Esophagus squamous epithelium (tissue), 5 donors: Measurements from ENCODE around the gene NDFIP1. TPM values are rescaled to one million over a fixed set of nuclear protein-coding genes. Genes with fewer than 3 reads are reported as not detected.

ENCODE experiments used
- DNase-seq: peaks from one replicate; lab custom pipeline; 2025; lab: John Stamatoyannopoulos, UW
- H3K27ac ChIP-seq, 4 donors: fragments of 200-600 bp; sonication (generic); one replicate each; pipeline ENCODE4 v1.5.1; 2016 to 2019; ENCODE audit warnings: mild to moderate bottlenecking in 1 of 4
- H3K27me3 ChIP-seq, 4 donors: fragments of 200-600 bp; sonication (generic); 1 replicate in 3 of 4; 2 replicates in 1 of 4; pipeline versions ENCODE4 v1.5.1 to v1.6.0; 2017 to 2021; ENCODE audit warnings: antibody characterized with exemption in 1 of 4
- H3K36me3 ChIP-seq, 3 donors: fragments of 200-600 bp; sonication (generic); one replicate each; pipeline ENCODE4 v1.5.1; 2016 to 2019
- H3K4me1 ChIP-seq, 3 donors: fragments of 200-600 bp; sonication (generic); one replicate each; pipeline ENCODE4 v1.5.1; 2017 to 2019
- H3K4me3 ChIP-seq, 4 donors: fragments of 200-600 bp; sonication (generic); 1 replicate in 3 of 4; 2 replicates in 1 of 4; pipeline ENCODE4 v1.5.1; 2016 to 2019; ENCODE audit warnings: mild to moderate bottlenecking in 2 of 4, moderate library complexity in 1 of 4
- H3K9me3 ChIP-seq, 3 donors: fragments of 200-600 bp; sonication (generic); one replicate each; pipeline ENCODE4 v1.5.1; 2016 to 2019
- CTCF ChIP-seq, 6 experiments: fragments of 450-650 bp in 4 of 6; fragments of 200-600 bp in 2 of 6; sonication (generic) in 2 of 6; IDR thresholded peaks; one replicate each; pipeline ENCODE4 v1.5.1; 2016 to 2019; ENCODE audit warnings: antibody characterized with exemption in 6 of 6, mild to moderate bottlenecking in 4 of 6, moderate library complexity in 4 of 6
- POLR2A ChIP-seq, 4 donors: fragments of 450-650 bp; IDR thresholded peaks; one replicate each; pipeline ENCODE4 v1.6.1; 2017; ENCODE audit warnings: antibody characterized with exemption in 4 of 4, mild to moderate bottlenecking in 4 of 4, moderate library complexity in 3 of 4
- WGBS, 2 donors: methylation state at CpG; one replicate each; pipeline ENCODE4 v1.1.5; 2018; 5-methylcytosine and 5-hydroxymethylcytosine counted together
- intact Hi-C: fragments of 100-400 bp; cut with DNase I; formaldehyde crosslinking; loops from one replicate; pipeline ENCODE4 v1.15.0; 2022
- total RNA-seq, 4 donors: library from RNA; depleted of rRNA; stranded (reverse); fragments of >200 nt; gene quantifications; one replicate each; pipeline ENCODE4 v1.1.0, GENCODE V29; 2016
- donor health status: DM: yes; HTN: yes; CAD: no.

Gene NDFIP1
- total RNA-seq, 4 donors from 2014 or later = 34.1 to 82.6 (median 38.9) TPM

- H3K36me3 ChIP-seq = no peaks in the 10 kb centered on the region
- intact Hi-C loops = no loop called here
- H3K27ac ChIP-seq = no peak overlapping the region
- H3K9me3 ChIP-seq = no peaks in the 10 kb centered on the region
- no peak for TF ChIP-seq POLR2A (IDR thresholded peaks at IDR 0.05)
- TF ChIP-seq CTCF (IDR thresholded peaks at IDR 0.05) = no peak
- H3K27me3 ChIP-seq = peaks cover 0 to 6% (median 0%) of the 10 kb centered on the region in 4 donors
- 78 to 81% methylated on average over 8 of the region's 8 CpGs for whole genome bisulfite sequencing, 2 donors
- H3K4me3 ChIP-seq = no peak overlapping the region
- no peaks in the 10 kb centered on the region for H3K4me1 ChIP-seq
- DNase-seq = no peak
Observed at GRCh38 chr5:142189813-142190212, 81.2 kb downstream of the NDFIP1 start.

GRCh38 chr5:142191776-142192175 lies 83.2 kb downstream of the NDFIP1 start:
- no peak for TF ChIP-seq POLR2A (IDR thresholded peaks at IDR 0.05)
- no peak for TF ChIP-seq CTCF (IDR thresholded peaks at IDR 0.05)
- Histone ChIP-seq H3K27ac (no peak overlapping the region), H3K9me3 (no peaks in the 10 kb centered on the region), H3K36me3 (no peaks in the 10 kb centered on the region), H3K27me3 (peaks cover 0 to 3% (median 0%) of the 10 kb centered on the region in 4 donors), H3K4me1 (no peaks in the 10 kb centered on the region), H3K4me3 (no peak overlapping the region)
- DNase-seq = no peak
- intact Hi-C loops = no loop called here
- WGBS, 2 donors = 63 to 73% methylated on average over 4 of the region's 5 CpGs

- no peak for TF ChIP-seq POLR2A (IDR thresholded peaks at IDR 0.05)
- TF ChIP-seq CTCF (IDR thresholded peaks at IDR 0.05) = no peak
- no peak overlapping the region for H3K27ac ChIP-seq
- WGBS, 2 donors = 86 to 88% methylated on average over 15 of the region's 15 CpGs
Observed at GRCh38 chr5:142192286-142193113, 83.9 kb downstream of the NDFIP1 start.

GRCh38 chr5:142193114-142193428 lies 84.5 kb downstream of the NDFIP1 start:
- no peak for DNase-seq
- H3K27ac ChIP-seq = no peak overlapping the region
- no peak overlapping the region for H3K4me3 ChIP-seq
- no peak for TF ChIP-seq CTCF (IDR thresholded peaks at IDR 0.05)
- no peak for TF ChIP-seq POLR2A (IDR thresholded peaks at IDR 0.05)
- H3K36me3 ChIP-seq = no peaks in the 10 kb centered on the region
- H3K27me3 ChIP-seq = no peaks in the 10 kb centered on the region
- H3K4me1 ChIP-seq = no peaks in the 10 kb centered on the region
- WGBS, 2 donors = 81 to 91% methylated on average over 7 of the region's 7 CpGs
- intact Hi-C loops = no loop called here
- no peaks in the 10 kb centered on the region for H3K9me3 ChIP-seq

More at GRCh38 chr5:142192286-142193113, 83.9 kb downstream of the NDFIP1 start:
- H3K9me3 ChIP-seq = no peaks in the 10 kb centered on the region
- no peaks in the 10 kb centered on the region for H3K4me1 ChIP-seq
- no peak for DNase-seq
- intact Hi-C loops = no loop called here
- no peak overlapping the region for H3K4me3 ChIP-seq
- no peaks in the 10 kb centered on the region for H3K36me3 ChIP-seq
- H3K27me3 ChIP-seq = no peaks in the 10 kb centered on the region

GRCh38 chr5:142197098-142197497 lies 88.5 kb downstream of the NDFIP1 start:
- 86 to 87% methylated on average over 9 of the region's 9 CpGs for WGBS, 2 donors
- intact Hi-C loops = no loop called here
- H3K36me3 ChIP-seq = no peaks in the 10 kb centered on the region
- H3K27me3 ChIP-seq = no peaks in the 10 kb centered on the region
- no peaks in the 10 kb centered on the region for H3K4me1 ChIP-seq
- H3K9me3 ChIP-seq = no peaks in the 10 kb centered on the region
- no peak overlapping the region for H3K27ac ChIP-seq
- no peak overlapping the region for H3K4me3 ChIP-seq
- TF ChIP-seq POLR2A (IDR thresholded peaks at IDR 0.05) (no peak), CTCF (IDR thresholded peaks at IDR 0.05) (no peak)
- no peak for DNase-seq
